K562 (cell line): ENCODE results near the gene CEP192. TPM values are rescaled to one million over a fixed set of nuclear protein-coding genes. Genes with fewer than 3 reads are reported as not detected.

ENCODE experiments used
- ATAC-seq: fragments of 200-7000 bp; cut with Tn5 transposase; 3 replicates; pipeline ENCODE4 v1.9.1; 2020; ENCODE audit warnings: moderate library complexity
- BruUV-seq: library from RNA; stranded (reverse); fragments of 400-500 nt; replicated peaks from 2 replicates; lab custom pipeline; 2021; lab: Mats Ljungman, UMichigan
- CTCF ChIA-PET: fragments of 300-600 bp; formaldehyde crosslinking; extraction: SDS; loops from one replicate; lab custom pipeline; 2021; ENCODE audit warnings: low intra/inter-chr PET ratio; lab: Yijun Ruan, JAX
- POLR2A ChIA-PET: fragments of 300-600, 350-650 bp; sonication (Branson Sonifier 250); formaldehyde crosslinking; extraction: SDS; loops from one replicate; lab custom pipeline; 2021; ENCODE audit warnings: antibody characterized with exemption, inconsistent platforms; lab: Yijun Ruan, JAX
- DNase-seq, 4 experiments: peaks; one replicate each; pipeline versions ENCODE4 v3.0.0 to v3.0.0-alpha.2; 2011 to 2018; ENCODE audit warnings: low spot score in 3 of 4, mixed read lengths in 3 of 4; ENCODE audit errors: extremely low read depth in 1 of 4
- FAIRE-seq: peaks from 2 replicates; lab custom pipeline; 2011; peaks lifted over from hg19 to GRCh38; lab: Jason Lieb, UNC
- H2AFZ ChIP-seq: 2 replicates; pipeline ENCODE4 v1.6.0; 2011; ENCODE audit warnings: low read depth, low read length, control low read depth, inconsistent platforms
- H3K27ac ChIP-seq: fragments of 200-600 bp; 3 replicates; pipeline ENCODE4 v1.8.0; 2011; ENCODE audit warnings: low read depth, mild to moderate bottlenecking, control low read depth, inconsistent platforms, low read length, moderate library complexity, mixed read lengths; ENCODE audit errors: extremely low read depth
- H3K27me3 ChIP-seq, 2 experiments: fragments of 300-600 bp in 1 of 2; 2 replicates in 1 of 2; 3 replicates in 1 of 2; pipeline versions ENCODE4 v1.6.0 to v1.8.0; 2011; ENCODE audit warnings: inconsistent platforms in 2 of 2, low read length in 2 of 2, mild to moderate bottlenecking in 1 of 2, mixed read lengths in 1 of 2, moderate library complexity in 1 of 2; ENCODE audit not compliant: control insufficient read depth in 2 of 2, insufficient read depth in 2 of 2
- H3K36me3 ChIP-seq: fragments of 300-600 bp; 3 replicates; pipeline ENCODE4 v1.8.0; 2011; ENCODE audit warnings: mild to moderate bottlenecking, low read length, inconsistent platforms; ENCODE audit not compliant: control insufficient read depth, insufficient read depth
- H3K4me1 ChIP-seq, 2 experiments: fragments of 200-600 bp in 1 of 2; replicated peaks in 1 of 2; 2 replicates in 1 of 2; 3 replicates in 1 of 2; pipeline versions ENCODE4 v1.5.1 to v1.8.0; 2011; ENCODE audit warnings: inconsistent platforms in 2 of 2, low read length in 2 of 2, mild to moderate bottlenecking in 1 of 2, mixed read lengths in 1 of 2, moderate library complexity in 1 of 2; ENCODE audit not compliant: control insufficient read depth in 2 of 2, insufficient read depth in 2 of 2
- H3K4me2 ChIP-seq: 2 replicates; pipeline ENCODE4 v1.6.1; 2011; ENCODE audit warnings: low read length, control low read depth, inconsistent platforms, mixed read lengths; ENCODE audit not compliant: insufficient read depth
- H3K4me3 ChIP-seq: fragments of 200-600 bp; sonication (generic), shearing (Covaris generic); 2 replicates; pipeline ENCODE4 v1.5.1; 2016; ENCODE audit warnings: control low read depth, inconsistent platforms
- H3K79me2 ChIP-seq: fragments of 200-600 bp; 3 replicates; pipeline ENCODE4 v1.8.0; 2011; ENCODE audit warnings: low read length, inconsistent platforms; ENCODE audit not compliant: control insufficient read depth, insufficient read depth
- H3K9ac ChIP-seq, 2 experiments: 2 replicates each; pipeline versions ENCODE4 v1.6.0 to v1.6.1; 2011; ENCODE audit warnings: low read depth in 2 of 2, low read length in 2 of 2, control low read depth in 1 of 2, inconsistent platforms in 1 of 2, mild to moderate bottlenecking in 1 of 2, mixed read lengths in 1 of 2; ENCODE audit not compliant: insufficient read depth in 1 of 2
- H3K9me1 ChIP-seq: one replicate; pipeline ENCODE4 v1.6.0; 2011; ENCODE audit warnings: inconsistent platforms, mild to moderate bottlenecking, low read length, moderate library complexity; ENCODE audit not compliant: control insufficient read depth, insufficient read depth
- H3K9me3 ChIP-seq: replicated peaks from 2 replicates; pipeline ENCODE4 v1.5.1; 2011; ENCODE audit warnings: low read depth, low read length, inconsistent platforms; ENCODE audit not compliant: control insufficient read depth, insufficient read depth
- H4K20me1 ChIP-seq: replicated peaks from 2 replicates; pipeline ENCODE4 v1.6.1; 2011; ENCODE audit warnings: low read length, inconsistent platforms, mixed read lengths; ENCODE audit not compliant: control insufficient read depth, insufficient read depth
- DDX20 ChIP-seq: fragments of 450-650 bp; IDR thresholded peaks from 2 replicates; pipeline ENCODE4 v1.6.1; 2016; ENCODE audit warnings: missing genetic modification characterization, low read depth, mild to moderate bottlenecking, missing compliant biosample characterization, moderate library complexity
- MXI1 ChIP-seq: IDR thresholded peaks from 2 replicates; pipeline ENCODE4 v1.6.1; 2011; ENCODE audit warnings: low read depth, mild to moderate bottlenecking, improper control_type of control experiment, low read length
- PURB ChIP-seq: sonication (generic); formaldehyde crosslinking; IDR thresholded peaks from 2 replicates; pipeline ENCODE4 v1.9.0; 2021; ENCODE audit warnings: low read depth, mild to moderate bottlenecking, missing genetic modification reagents
- ZNF316 ChIP-seq: fragments of 450-650 bp; IDR thresholded peaks from 2 replicates; pipeline ENCODE4 v1.6.1; 2016
- ZNF696 ChIP-seq: fragments of 250-450 bp; sonication (Bioruptor Pico); conservative IDR thresholded peaks from 2 replicates; pipeline ENCODE4 v1.4.0; 2020; ENCODE audit warnings: mild to moderate bottlenecking, moderate library complexity
- ZNF76 ChIP-seq: fragments of 250-450 bp; sonication (Bioruptor Pico); IDR thresholded peaks from 2 replicates; pipeline ENCODE4 v1.4.0; 2020; ENCODE audit warnings: mild to moderate bottlenecking, moderate library complexity, borderline replicate concordance
- WGBS: fragments of 100-300 bp; shearing (Covaris generic); methylation state at CpG from one replicate; pipeline ENCODE4 v1.1.6; 2016; ENCODE audit warnings: low coverage, mixed read lengths; ENCODE audit not compliant: insufficient coverage; ENCODE audit errors: missing lambda C conversion rate; 5-methylcytosine and 5-hydroxymethylcytosine counted together
- in situ Hi-C: fragments of 300-500 bp; cut with MboI; formaldehyde crosslinking; loops from 4 replicates; pipeline ENCODE4 v1.15.0; 2018; ENCODE audit warnings: inconsistent platforms, mixed read lengths
- intact Hi-C: fragments of 100-400 bp; cut with micrococcal nuclease; formaldehyde crosslinking; loops from 2 replicates; pipeline ENCODE4 v1.14.2; 2022
- polyA plus RNA-seq, 8 experiments: library from polyadenylated mRNA; depleted of rRNA in 4 of 8; stranded (reverse) in 5 of 8; unstranded in 3 of 8; fragments of >200 nt; fragmentation: Nextera tagmentation in 2 of 8; fragmentation: Illumina TruSeq in 1 of 8; extraction: Ambion mirVana in 2 of 8; extraction: Trizol in 1 of 8; gene quantifications; 2 replicates each; pipeline versions ENCODE4 v1.2.1 to v1.2.3, GENCODE V29; 2011 to 2014; ENCODE audit warnings: inconsistent platforms in 1 of 8, missing spikeins in 1 of 8
- total RNA-seq, 7 experiments: library from RNA; depleted of rRNA in 6 of 7; stranded (reverse); fragments of >200 nt in 6 of 7; fragmentation: Illumina TruSeq in 2 of 7; extraction: Trizol in 2 of 7; gene quantifications; 2 replicates each; pipeline versions ENCODE4 v1.2.1 to v1.2.3, GENCODE V29; 2011 to 2021; ENCODE audit warnings: low replicate concordance in 1 of 7
- TF ChIP-seq, protein P1 (sequence below), 2 experiments: IDR thresholded peaks in 1 of 2; conservative IDR thresholded peaks in 1 of 2; 2 replicates each; pipeline ENCODE4 v1.6.1; 2016; ENCODE audit warnings: low read depth in 2 of 2, mild to moderate bottlenecking in 1 of 2, missing compliant biosample characterization in 1 of 2, missing genetic modification characterization in 1 of 2, moderate library complexity in 1 of 2
- TF ChIP-seq, protein P2 (sequence below), 3 experiments: fragments of 200-800 bp in 1 of 3; fragments of 250-450 bp in 1 of 3; fragments of 450-650 bp in 1 of 3; sonication (Bioruptor Pico) in 1 of 3; sonication (Bioruptor generic) in 1 of 3; formaldehyde crosslinking in 1 of 3; IDR thresholded peaks; 2 replicates each; pipeline versions ENCODE4 v1.6.1 to v1.8.0; 2016 to 2022; ENCODE audit warnings: mild to moderate bottlenecking in 2 of 3, missing genetic modification characterization in 2 of 3, missing compliant biosample characterization in 1 of 3, moderate library complexity in 1 of 3

The CEP192 gene
- total and polyA plus RNA-seq, 9 of the 15 experiments (the other 6 are each of a cell fraction or from before 2014, with no cell fraction given), result 14.4 to 54.4 (median 35.8) TPM

DNA sequence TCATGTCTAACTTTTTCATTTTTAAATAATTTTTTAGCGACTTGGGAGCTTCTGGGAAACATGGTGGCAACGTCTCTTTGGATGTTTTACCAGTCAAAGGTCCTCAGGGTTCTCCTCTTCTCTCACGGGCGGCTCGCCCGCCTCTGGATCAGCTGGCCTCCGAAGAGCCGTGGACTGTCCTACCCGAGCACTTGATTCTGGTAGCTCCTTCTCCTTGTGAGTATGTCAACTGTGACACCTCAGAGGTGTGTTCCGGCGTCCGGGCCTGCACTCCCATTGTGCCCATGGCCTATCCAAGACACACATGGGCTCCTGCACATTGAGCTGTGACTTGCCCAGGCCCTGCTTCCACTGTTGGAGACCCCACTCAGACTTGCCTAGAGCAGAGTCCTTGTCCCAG, 104.3 kb downstream of the CEP192 start (continued):
- TF ChIP-seq ZNF76 (CRISPR knock-in tag) (no peak), MXI1 (no peak)
- TF ChIP-seq, protein P1, sequence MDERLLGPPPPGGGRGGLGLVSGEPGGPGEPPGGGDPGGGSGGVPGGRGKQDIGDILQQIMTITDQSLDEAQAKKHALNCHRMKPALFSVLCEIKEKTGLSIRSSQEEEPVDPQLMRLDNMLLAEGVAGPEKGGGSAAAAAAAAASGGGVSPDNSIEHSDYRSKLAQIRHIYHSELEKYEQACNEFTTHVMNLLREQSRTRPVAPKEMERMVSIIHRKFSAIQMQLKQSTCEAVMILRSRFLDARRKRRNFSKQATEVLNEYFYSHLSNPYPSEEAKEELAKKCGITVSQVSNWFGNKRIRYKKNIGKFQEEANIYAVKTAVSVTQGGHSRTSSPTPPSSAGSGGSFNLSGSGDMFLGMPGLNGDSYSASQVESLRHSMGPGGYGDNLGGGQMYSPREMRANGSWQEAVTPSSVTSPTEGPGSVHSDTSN (CRISPR knock-in tag; IDR thresholded peaks at IDR 0.05; ENCODE audit: low read depth), result no peak
- TF ChIP-seq, protein P1 (tag; conservative IDR thresholded peaks at IDR 0.05; ENCODE audit: low read depth), result no peak

DNA sequence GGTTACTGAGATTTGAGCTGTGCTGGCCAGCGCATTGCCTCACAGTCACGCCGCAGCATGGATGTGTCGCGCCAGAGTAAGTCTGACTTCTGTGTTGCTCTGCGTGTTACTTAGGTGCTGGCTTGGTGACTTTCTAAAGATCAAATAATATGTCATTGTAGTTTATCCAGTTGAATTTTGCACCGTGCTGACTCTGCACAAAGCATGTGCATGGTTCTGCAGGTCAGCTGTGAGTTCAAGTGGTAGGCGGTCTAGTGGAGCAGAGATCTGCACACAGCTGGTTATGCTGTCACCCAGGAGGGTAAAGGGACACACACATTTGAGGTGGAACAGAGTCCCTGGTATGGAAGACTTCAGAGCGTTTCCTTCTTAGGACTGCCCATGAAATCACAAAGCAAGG, 105.1 kb downstream of the CEP192 start:
- Histone ChIP-seq H3K4me2 (no peak overlapping the region), H3K27me3 (no peaks in the 10 kb centered on the region), H2AFZ (no peak overlapping the region), H3K9ac (no peak overlapping the region), H3K36me3 (peaks cover 75% of the 10 kb centered on the region), H3K4me3 (no peak overlapping the region), H3K9me3 (no peaks in the 10 kb centered on the region), H3K9me1 (no peaks in the 10 kb centered on the region), H3K79me2 (no peaks in the 10 kb centered on the region), H3K4me1 (no peaks in the 10 kb centered on the region), H4K20me1 (no peaks in the 10 kb centered on the region), H3K27ac (no peak overlapping the region)
- BruUV-seq, result no TSS peak
- in situ Hi-C loops, result no loop called here
- TF ChIP-seq PURB (no peak), ZNF696 (no peak), DDX20 (tag) (no peak), ZNF316 (0 out of 2 replicates have a peak, but pooled peaks have one; percentile 22)
- TF ChIP-seq, protein P2, sequence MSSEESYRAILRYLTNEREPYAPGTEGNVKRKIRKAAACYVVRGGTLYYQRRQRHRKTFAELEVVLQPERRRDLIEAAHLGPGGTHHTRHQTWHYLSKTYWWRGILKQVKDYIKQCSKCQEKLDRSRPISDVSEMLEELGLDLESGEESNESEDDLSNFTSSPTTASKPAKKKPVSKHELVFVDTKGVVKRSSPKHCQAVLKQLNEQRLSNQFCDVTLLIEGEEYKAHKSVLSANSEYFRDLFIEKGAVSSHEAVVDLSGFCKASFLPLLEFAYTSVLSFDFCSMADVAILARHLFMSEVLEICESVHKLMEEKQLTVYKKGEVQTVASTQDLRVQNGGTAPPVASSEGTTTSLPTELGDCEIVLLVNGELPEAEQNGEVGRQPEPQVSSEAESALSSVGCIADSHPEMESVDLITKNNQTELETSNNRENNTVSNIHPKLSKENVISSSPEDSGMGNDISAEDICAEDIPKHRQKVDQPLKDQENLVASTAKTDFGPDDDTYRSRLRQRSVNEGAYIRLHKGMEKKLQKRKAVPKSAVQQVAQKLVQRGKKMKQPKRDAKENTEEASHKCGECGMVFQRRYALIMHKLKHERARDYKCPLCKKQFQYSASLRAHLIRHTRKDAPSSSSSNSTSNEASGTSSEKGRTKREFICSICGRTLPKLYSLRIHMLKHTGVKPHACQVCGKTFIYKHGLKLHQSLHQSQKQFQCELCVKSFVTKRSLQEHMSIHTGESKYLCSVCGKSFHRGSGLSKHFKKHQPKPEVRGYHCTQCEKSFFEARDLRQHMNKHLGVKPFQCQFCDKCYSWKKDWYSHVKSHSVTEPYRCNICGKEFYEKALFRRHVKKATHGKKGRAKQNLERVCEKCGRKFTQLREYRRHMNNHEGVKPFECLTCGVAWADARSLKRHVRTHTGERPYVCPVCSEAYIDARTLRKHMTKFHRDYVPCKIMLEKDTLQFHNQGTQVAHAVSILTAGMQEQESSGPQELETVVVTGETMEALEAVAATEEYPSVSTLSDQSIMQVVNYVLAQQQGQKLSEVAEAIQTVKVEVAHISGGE (CRISPR knock-in tag; IDR thresholded peaks at IDR 0.05), result no peak
- WGBS, result 99% methylated on average over 9 of the region's 9 CpGs
- CTCF ChIA-PET, result no interaction called here
- DNase-seq (no peak), ATAC-seq (no peak), FAIRE-seq (no peak)
- intact Hi-C loops, result no loop called here
- POLR2A ChIA-PET, result interaction anchor here (1.1 kb wide), 1 partner anchor 11 kb away, joined by 3 read pairs; no protein-coding TSS in a partner anchor
